Measurements from ENCODE around the gene SHISA6.
A peak's percentile ranks its signal among the peaks of the same experiment; 100 is the strongest.

Gene SHISA6

DNA sequence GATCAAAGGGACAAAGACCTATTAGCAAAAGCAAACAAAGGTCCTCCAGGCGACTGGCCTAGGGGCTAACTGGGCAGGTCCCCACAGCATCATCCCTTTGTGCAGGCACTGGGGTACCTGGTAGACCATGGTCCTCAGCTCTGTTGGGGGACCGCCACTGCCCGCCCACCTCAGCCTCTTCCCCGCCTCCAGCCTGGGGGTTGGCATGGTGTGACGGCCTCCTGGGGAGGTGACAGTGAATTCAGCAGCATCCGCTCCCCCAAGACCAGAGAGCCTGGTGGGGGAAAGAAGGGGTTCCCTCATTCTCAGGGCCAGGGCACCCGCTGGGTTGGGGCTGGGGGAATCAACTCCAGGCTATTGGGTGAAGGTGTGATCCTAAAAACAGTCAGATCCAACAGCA lies 318.6 kb downstream of the SHISA6 start:
- DNase-seq (ENCODE audit: low read depth, low spot score), result no peak
- no peak overlapping the region for H3K27ac ChIP-seq

DNA sequence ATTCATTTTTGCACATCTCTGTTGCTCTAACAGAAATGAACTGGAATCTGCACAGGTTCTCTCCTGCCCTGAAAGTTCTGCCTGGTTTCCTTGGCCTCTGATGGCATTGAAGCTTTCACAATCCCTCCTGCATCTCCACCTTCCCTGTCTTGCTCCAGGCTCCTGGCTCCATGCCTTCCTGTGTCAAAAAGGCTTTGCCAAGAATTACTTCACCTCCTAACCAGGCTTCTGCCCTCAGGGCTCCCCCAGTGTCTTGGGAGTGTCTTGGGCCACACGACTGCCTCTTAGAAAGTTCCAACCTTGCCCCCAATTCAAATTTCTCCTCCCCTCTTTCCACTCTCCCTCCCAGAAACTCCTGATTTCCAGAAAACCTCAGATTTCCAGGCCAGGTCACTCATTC lies 320.3 kb downstream of the SHISA6 start:
- H3K27ac ChIP-seq, result no peak overlapping the region
- no peak for DNase-seq (ENCODE audit: low read depth, low spot score)

- no peak for DNase-seq (ENCODE audit: low read depth, low spot score)
- no peak overlapping the region for H3K27ac ChIP-seq
These were observed 320.7 kb downstream of the SHISA6 start for GRCh38 chr17:11561702-11562101.

DNA sequence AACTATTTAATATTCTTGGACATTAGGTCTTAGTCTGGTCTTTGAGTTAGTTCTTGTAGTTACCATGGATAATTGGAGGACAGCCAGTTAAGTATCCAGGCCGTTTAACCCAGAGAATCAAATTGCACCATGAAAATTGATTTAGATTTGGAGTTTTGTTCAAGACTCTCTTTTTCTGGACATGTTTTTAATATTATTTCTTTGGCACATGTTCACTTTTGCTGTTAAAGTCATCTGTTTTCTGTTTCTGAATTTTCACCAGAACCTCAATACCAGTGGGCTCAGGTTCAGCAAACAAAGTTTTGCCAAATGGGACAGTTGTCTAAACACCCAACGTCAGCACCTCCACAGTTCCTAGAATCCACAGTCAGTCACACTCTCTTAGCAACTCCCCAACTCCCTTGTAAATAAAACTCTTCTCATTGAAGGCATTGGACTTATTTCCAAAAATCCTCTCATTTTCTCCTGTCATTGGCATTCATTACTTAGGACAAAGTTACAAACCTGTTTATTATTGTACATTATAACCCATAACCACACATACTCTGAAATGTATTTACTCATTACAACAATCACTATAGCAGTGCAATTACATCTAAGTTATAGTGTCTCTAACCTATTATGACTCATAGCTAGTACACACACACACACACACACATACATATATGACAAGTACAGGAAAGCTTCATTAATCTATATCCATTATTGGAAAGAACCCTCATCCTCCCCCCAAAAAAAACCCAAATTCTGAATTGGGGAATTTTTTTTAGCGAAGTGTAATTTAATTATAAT lies 323.8 kb downstream of the SHISA6 start:
- H3K27ac ChIP-seq, result no peak overlapping the region
- no peak for DNase-seq (ENCODE audit: low read depth, low spot score)

- no peak for DNase-seq (ENCODE audit: low read depth, low spot score)
- H3K27ac ChIP-seq, result no peak overlapping the region
These were observed 324.6 kb downstream of the SHISA6 start for GRCh38 chr17:11565591-11565990.

DNA sequence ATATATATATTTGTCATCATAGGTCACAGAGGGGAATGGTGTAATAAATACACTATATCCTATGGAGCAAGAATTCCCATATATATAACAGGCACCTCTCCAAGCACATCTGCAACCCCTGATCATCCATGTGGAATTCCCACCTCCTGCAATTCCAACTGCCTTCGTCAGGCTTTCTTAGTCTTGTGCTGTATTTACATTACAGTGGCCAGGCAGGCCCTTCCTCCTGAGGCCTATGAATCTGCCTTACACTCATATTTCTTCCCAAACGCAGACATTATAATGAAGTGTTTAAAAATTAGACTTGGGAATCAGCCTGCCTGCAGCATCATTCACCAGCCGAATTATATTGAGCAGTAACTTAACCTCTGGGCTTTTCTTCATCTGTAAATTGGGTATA lies 338.0 kb downstream of the SHISA6 start:
- no peak for DNase-seq (ENCODE audit: low read depth, low spot score)
- no peak overlapping the region for H3K27ac ChIP-seq

DNA sequence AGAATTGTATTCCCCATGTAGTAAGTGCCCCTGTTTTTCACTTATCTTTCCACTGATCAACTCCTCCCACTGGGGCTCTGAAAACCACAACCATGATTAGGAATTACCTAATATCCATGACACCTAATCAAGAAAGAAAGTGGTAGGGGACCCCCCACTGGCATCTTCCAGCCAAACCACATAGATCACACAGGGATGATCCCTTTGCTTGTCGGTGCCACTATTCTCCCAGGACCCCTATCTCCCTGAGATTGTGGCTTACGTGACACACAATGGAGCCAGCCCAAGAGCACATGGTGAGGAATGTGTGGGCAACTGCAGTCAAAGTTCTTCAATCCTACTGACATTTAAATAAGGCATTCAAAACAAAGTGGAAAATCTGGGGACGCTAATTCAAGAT lies 339.7 kb downstream of the SHISA6 start:
- H3K27ac ChIP-seq, result no peak overlapping the region
- DNase-seq (ENCODE audit: low read depth, low spot score), result no peak

DNA sequence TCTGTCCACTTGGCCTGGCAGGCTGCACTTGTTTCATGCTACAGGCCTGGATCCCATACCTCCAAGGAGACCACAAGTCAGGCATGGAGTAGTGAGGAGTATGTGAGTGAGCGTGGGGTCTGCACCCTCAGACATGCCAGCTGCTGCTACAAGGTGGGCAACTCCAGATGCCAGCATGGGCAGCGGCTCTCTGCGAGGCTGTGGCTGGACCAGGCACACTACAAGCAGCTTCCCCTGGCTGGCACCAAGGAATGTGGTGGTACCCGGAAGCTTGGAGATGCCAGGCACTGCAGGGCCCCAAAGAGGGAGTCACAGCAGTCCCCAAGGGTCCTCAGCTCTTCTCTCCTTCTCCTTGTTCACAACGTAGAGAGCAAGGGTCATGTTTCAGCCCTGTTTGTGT lies 341.2 kb downstream of the SHISA6 start:
- no peak for DNase-seq (ENCODE audit: low read depth, low spot score)
- H3K27ac ChIP-seq, result no peak overlapping the region

DNA sequence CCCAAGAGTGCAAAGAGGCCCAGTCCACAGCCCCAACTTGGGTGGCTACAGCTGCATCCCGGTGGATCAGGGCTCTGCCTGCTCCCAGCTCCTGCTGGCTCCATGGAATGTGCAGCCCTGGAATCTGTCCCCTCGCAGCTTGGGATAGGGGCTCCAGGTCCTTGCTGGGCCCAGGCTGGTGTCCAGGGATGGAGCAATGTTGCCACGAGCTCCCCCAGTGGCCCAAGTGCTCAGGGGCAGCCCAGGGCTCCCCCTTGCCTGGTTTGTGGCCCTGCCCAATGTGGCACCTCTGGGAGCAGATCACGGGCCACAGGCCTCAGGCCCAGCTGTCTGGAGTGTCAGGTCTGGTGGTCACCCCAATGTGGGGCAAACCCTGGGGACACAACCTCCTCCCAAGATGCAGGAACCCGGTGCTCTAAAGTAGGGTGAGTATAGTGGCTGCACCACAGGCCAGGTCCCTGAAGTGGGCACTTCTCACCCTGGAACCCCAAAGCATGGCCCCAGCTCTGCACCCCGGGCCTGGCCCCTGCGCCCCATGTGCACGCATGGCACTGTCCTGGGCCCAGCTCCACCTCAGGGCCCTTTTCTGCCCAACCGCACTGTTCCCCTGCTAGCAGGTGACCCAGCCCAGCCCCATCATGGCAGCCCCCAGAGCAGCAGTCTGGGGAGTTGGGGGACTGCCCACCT lies 342.4 kb downstream of the SHISA6 start:
- no peak for DNase-seq (ENCODE audit: low read depth, low spot score)
- H3K27ac ChIP-seq, result no peak overlapping the region

GRCh38 chr17:11589716-11590115 lies 348.7 kb downstream of the SHISA6 start:
- H3K27ac ChIP-seq, result no peak overlapping the region
- no peak for DNase-seq (ENCODE audit: low read depth, low spot score)

DNA sequence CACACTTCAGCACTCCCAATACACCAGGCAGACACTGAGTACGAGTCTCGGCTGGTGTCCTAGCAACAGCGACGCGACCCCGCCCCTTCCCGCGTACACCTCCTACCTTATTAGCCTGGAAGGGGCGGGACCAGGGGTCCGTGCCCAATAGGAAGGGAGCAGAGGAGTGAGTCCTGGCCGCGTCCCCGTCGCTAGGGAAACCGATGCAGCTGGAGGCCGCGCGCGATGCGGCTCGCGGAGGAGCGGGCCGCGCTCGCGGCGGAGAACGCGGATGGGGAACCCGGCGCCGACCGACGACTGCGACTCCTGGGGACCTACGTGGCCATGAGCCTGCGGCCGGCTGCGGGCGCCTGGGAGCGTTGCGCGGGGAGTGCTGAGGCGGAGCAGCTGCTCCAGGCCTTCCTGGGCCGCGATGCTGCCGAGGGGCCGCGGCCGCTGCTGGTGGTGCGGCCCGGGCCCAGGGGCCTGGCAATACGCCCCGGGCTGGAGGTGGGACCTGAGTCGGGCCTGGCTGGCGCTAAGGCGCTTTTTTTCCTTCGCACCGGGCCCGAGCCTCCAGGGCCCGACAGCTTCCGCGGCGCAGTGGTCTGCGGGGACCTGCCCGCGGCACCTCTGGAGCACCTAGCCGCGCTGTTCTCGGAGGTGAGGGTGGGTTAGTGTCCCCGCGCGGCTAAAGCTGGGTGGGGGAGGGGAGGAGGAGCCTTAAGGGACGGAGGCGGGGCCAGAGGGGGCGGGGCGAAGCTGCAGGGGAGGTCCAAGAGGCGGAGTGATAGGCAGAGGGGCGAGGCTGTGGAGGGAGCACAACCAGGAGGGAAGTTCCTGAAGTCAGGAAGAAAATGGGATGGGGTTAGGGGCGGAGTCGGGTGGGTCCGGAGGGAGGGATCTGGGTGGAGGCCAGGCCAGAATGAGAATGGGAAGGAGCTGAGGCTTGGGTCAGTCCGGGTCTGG lies 357.5 kb downstream of the SHISA6 start, which contains the start of gene DNAH9:
Gene DNAH9 (plus strand): TSS at position 197 of the 948 bp plus-strand sequence. CDS start 29 bp downstream, at position 226.
- DNase-seq (ENCODE audit: low read depth, low spot score), result peak; percentile 55
- no peak within 1 kb of the TSS for H3K27ac ChIP-seq

DNA sequence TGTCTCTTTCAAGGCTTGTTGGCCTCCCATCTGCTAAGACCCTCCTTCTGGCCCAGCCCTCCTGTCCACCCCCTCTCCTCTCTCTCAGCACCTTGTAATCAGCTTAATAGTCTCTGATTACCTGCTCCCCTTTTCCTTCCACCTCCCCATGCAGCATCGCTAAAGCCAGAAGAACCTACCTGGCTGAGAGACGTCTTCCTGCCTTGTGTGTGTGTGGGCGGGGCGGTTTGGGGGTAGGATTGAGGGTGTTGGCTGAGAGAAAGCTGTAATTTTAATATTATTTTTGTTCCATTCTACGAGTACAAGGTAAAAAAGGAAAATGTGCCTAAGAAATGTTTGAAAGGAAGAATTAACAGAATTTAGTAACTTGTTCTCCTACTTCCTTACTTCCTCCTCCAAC lies 360.6 kb downstream of the SHISA6 start:
- H3K27ac ChIP-seq, result no peak overlapping the region
- DNase-seq (ENCODE audit: low read depth, low spot score), result no peak

DNA sequence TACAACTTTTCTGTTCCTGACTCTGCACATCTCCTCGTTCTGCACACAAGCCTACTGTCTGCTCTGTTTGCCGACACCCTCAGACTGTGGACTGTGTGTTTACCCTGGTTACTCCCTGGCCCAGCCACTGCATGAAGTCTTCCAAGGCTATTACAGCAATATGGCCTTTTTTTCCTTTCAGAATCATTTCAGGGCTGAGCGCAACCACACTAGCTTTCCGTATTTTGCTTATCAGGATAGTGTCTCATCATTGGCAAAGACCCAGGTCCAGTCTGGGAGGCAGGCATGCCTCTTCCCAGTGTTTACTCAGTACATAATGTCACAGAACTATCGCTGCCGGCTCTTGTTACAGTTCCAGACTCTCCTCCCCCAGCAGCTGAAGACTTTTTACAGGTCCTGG lies 367.4 kb downstream of the SHISA6 start:
- no peak for DNase-seq (ENCODE audit: low read depth, low spot score)
- no peak overlapping the region for H3K27ac ChIP-seq

- H3K27ac ChIP-seq, result no peak overlapping the region
- no peak for DNase-seq (ENCODE audit: low read depth, low spot score)
These were observed 370.1 kb downstream of the SHISA6 start for GRCh38 chr17:11610999-11611566.

- H3K27ac ChIP-seq, result no peak overlapping the region
- no peak for DNase-seq (ENCODE audit: low read depth, low spot score)
These were observed 371.9 kb downstream of the SHISA6 start for GRCh38 chr17:11612956-11613355.
